ENCODE measurements around the gene ZNF668. TPM values are rescaled to one million over a fixed set of nuclear protein-coding genes. Genes with fewer than 3 reads are reported as not detected.
"Not testable (repeated sequence)": the region's sequence is repeated elsewhere in the genome, so short reads cannot be mapped to it uniquely, and the experiment has no call there.

The ZNF668 gene
- total RNA-seq, 1 experiment from 2014 or later, result 21.5 TPM

DNA sequence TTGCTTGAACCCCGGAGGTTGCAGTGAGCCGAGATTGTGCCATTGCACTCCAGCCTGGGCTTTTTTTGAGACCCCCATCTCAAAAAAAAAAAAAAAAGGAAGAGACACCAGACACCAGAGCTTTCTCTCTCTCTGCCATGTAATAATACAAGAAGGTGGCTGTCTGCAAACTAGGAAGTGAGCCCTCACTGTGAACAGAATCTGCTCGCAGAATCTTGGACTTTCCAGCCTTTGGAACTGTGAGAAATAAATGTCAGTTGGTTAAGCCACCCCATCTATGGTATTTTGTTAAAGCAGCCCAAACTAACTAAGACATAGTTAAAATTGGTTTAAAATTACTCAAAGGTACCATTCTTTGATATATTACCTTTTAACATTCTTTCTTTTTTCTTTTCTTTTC lies 53.5 kb downstream of the ZNF668 start:
- ChIA-PET CTCF (no interaction called here), POLR2A (no interaction called here)
- Histone ChIP-seq H3K36me3 (ENCODE audit: control insufficient read depth, insufficient read depth, low read length) (no peaks in the 10 kb centered on the region), H3K4me1 (ENCODE audit: control insufficient read depth, insufficient read depth, low read length) (no peaks in the 10 kb centered on the region), H3K9me3 (ENCODE audit: control insufficient read depth, insufficient read depth, low read depth, low read length) (no peaks in the 10 kb centered on the region), H3K27ac (ENCODE audit: low read length) (no peak overlapping the region), H3K27me3 (ENCODE audit: control insufficient read depth, insufficient read depth, low read length) (no peaks in the 10 kb centered on the region), H3K4me3 (ENCODE audit: low read depth in 2 of 2, low read length in 2 of 2) (no peak overlapping the region)
- in situ Hi-C loops (cut with HindIII; ENCODE audit: low pct_unique_long_range_greater_than_20kb, low sequenced_read_pairs), result no loop called here
- ATAC-seq, result no peak
- TF ChIP-seq, protein P1, sequence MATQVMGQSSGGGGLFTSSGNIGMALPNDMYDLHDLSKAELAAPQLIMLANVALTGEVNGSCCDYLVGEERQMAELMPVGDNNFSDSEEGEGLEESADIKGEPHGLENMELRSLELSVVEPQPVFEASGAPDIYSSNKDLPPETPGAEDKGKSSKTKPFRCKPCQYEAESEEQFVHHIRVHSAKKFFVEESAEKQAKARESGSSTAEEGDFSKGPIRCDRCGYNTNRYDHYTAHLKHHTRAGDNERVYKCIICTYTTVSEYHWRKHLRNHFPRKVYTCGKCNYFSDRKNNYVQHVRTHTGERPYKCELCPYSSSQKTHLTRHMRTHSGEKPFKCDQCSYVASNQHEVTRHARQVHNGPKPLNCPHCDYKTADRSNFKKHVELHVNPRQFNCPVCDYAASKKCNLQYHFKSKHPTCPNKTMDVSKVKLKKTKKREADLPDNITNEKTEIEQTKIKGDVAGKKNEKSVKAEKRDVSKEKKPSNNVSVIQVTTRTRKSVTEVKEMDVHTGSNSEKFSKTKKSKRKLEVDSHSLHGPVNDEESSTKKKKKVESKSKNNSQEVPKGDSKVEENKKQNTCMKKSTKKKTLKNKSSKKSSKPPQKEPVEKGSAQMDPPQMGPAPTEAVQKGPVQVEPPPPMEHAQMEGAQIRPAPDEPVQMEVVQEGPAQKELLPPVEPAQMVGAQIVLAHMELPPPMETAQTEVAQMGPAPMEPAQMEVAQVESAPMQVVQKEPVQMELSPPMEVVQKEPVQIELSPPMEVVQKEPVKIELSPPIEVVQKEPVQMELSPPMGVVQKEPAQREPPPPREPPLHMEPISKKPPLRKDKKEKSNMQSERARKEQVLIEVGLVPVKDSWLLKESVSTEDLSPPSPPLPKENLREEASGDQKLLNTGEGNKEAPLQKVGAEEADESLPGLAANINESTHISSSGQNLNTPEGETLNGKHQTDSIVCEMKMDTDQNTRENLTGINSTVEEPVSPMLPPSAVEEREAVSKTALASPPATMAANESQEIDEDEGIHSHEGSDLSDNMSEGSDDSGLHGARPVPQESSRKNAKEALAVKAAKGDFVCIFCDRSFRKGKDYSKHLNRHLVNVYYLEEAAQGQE (IDR thresholded peaks at IDR 0.05; ENCODE audit: insufficient read depth in 1 of 2, low read depth in 2 of 2, low read length in 1 of 2), result no peak
- TF ChIP-seq POLR2AphosphoS5 (IDR thresholded peaks at IDR 0.05; ENCODE audit: low read depth, low read length) (no peak), TCF7L2 (IDR thresholded peaks at IDR 0.05; ENCODE audit: low read depth, low read length) (no peak), SIN3A (IDR thresholded peaks at IDR 0.05; ENCODE audit: borderline replicate concordance, insufficient read depth, low read depth, low read length) (no peak)
- TF ChIP-seq, protein P2, sequence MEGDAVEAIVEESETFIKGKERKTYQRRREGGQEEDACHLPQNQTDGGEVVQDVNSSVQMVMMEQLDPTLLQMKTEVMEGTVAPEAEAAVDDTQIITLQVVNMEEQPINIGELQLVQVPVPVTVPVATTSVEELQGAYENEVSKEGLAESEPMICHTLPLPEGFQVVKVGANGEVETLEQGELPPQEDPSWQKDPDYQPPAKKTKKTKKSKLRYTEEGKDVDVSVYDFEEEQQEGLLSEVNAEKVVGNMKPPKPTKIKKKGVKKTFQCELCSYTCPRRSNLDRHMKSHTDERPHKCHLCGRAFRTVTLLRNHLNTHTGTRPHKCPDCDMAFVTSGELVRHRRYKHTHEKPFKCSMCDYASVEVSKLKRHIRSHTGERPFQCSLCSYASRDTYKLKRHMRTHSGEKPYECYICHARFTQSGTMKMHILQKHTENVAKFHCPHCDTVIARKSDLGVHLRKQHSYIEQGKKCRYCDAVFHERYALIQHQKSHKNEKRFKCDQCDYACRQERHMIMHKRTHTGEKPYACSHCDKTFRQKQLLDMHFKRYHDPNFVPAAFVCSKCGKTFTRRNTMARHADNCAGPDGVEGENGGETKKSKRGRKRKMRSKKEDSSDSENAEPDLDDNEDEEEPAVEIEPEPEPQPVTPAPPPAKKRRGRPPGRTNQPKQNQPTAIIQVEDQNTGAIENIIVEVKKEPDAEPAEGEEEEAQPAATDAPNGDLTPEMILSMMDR (IDR thresholded peaks at IDR 0.05), result no peak
- BruUV-seq (replicated peaks), result no TSS peak
- no peak for DNase-seq (ENCODE audit: low read depth, low spot score)
- intact Hi-C loops (cut with micrococcal nuclease; ENCODE audit: unreplicated experiment), result no loop called here

DNA sequence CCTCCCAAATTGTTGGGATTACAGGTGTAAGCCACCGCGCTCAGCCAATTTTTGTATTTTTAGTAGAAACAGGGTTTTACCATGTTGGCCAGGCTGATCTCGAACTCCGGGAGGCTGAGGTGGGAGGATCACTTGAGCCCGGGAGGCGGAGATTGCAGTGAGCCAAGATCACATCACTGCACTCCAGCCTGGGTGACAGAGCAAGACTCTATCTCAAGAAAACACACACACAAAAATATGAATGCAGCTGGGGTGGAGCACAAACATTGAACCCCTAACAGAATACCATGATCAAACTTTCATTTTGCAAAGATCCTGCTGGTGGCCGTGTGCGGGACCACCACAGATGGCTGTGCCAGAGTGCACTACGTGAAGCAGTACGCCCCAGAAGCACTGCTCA lies 56.3 kb downstream of the ZNF668 start:
- ATAC-seq; CTCF ChIA-PET; H3K27ac ChIP-seq (ENCODE audit: low read length); H3K9me3 ChIP-seq (ENCODE audit: control insufficient read depth, insufficient read depth, low read depth, low read length); H3K36me3 ChIP-seq (ENCODE audit: control insufficient read depth, insufficient read depth, low read length); BruUV-seq (replicated peaks); H3K4me3 ChIP-seq (ENCODE audit: low read depth in 2 of 2, low read length in 2 of 2); POLR2A ChIA-PET; H3K27me3 ChIP-seq (ENCODE audit: control insufficient read depth, insufficient read depth, low read length); intact Hi-C loops (cut with micrococcal nuclease; ENCODE audit: unreplicated experiment); in situ Hi-C loops (cut with HindIII; ENCODE audit: low pct_unique_long_range_greater_than_20kb, low sequenced_read_pairs); DNase-seq (ENCODE audit: low read depth, low spot score); H3K4me1 ChIP-seq (ENCODE audit: control insufficient read depth, insufficient read depth, low read length): not testable (repeated sequence)

DNA sequence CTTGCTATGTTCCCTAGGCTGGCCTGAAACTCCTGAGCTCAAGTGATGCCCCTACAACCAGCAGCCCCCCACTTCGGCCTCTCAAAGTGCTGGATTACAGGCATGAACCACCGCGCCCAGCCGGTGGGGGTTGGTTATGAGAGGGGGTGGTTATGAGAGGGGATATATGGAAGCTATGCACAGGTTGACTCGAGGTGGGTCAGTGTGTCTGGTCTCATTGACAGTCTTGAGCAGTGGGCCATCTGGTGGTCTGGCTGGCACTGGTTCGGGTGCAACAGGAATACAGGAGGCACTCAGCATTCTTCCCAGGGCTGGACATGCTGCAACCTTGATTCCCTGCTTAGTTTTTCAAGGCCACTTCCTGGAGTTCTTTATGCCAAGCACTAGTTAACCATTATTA lies 58.0 kb downstream of the ZNF668 start:
- Histone ChIP-seq H3K27ac (ENCODE audit: low read length) (no peak overlapping the region), H3K4me1 (ENCODE audit: control insufficient read depth, insufficient read depth, low read length) (no peaks in the 10 kb centered on the region), H3K4me3 (ENCODE audit: low read depth in 2 of 2, low read length in 2 of 2) (no peak overlapping the region), H3K9me3 (ENCODE audit: control insufficient read depth, insufficient read depth, low read depth, low read length) (no peaks in the 10 kb centered on the region), H3K27me3 (ENCODE audit: control insufficient read depth, insufficient read depth, low read length) (no peaks in the 10 kb centered on the region), H3K36me3 (ENCODE audit: control insufficient read depth, insufficient read depth, low read length) (no peaks in the 10 kb centered on the region)
- ATAC-seq (peak; percentile 57; the same call in 1 of the 2 replicates), DNase-seq (ENCODE audit: low read depth, low spot score) (no peak)
- CTCF ChIA-PET, result interaction anchor here (0.7 kb wide), 1 partner anchor 34 kb away, joined by 12 read pairs; no protein-coding TSS in a partner anchor
- POLR2A ChIA-PET, result no interaction called here
- intact Hi-C loops (cut with micrococcal nuclease; ENCODE audit: unreplicated experiment) (no loop called here), in situ Hi-C loops (cut with HindIII; ENCODE audit: low pct_unique_long_range_greater_than_20kb, low sequenced_read_pairs) (no loop called here)
- no TSS peak for BruUV-seq (replicated peaks)
- TF ChIP-seq TCF7L2 (IDR thresholded peaks at IDR 0.05; ENCODE audit: low read depth, low read length), result no peak
- TF ChIP-seq, protein P2 (IDR thresholded peaks at IDR 0.05), result no peak
- no peak for TF ChIP-seq POLR2AphosphoS5 (IDR thresholded peaks at IDR 0.05; ENCODE audit: low read depth, low read length)
- no peak for TF ChIP-seq SIN3A (IDR thresholded peaks at IDR 0.05; ENCODE audit: borderline replicate concordance, insufficient read depth, low read depth, low read length)
- TF ChIP-seq, protein P1 (IDR thresholded peaks at IDR 0.05; ENCODE audit: insufficient read depth in 1 of 2, low read depth in 2 of 2, low read length in 1 of 2), result no peak

DNA sequence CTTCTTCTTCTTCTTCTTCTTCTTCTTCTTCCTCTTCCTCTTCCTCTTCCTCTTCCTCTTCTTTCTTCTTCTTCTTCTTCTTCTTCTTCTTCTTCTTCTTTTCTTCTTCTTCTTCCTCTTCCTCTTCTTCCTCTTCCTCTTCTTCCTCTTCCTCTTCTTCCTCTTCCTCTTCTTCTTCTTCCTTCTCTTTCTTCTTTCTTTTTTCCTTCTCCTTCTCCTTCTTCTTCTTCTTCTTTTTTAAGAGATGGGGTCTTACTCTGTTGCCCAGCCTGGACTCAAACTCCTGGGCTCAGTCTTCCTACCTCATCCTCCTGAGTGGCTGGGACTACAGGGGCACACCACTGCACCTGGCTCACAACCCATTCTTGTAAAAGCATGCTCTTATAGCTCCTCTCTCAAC lies 60.7 kb downstream of the ZNF668 start:
- CTCF ChIA-PET; BruUV-seq (replicated peaks); ATAC-seq; H3K4me3 ChIP-seq (ENCODE audit: low read depth in 2 of 2, low read length in 2 of 2); H3K4me1 ChIP-seq (ENCODE audit: control insufficient read depth, insufficient read depth, low read length); DNase-seq (ENCODE audit: low read depth, low spot score); intact Hi-C loops (cut with micrococcal nuclease; ENCODE audit: unreplicated experiment); H3K27ac ChIP-seq (ENCODE audit: low read length); in situ Hi-C loops (cut with HindIII; ENCODE audit: low pct_unique_long_range_greater_than_20kb, low sequenced_read_pairs); H3K27me3 ChIP-seq (ENCODE audit: control insufficient read depth, insufficient read depth, low read length); H3K36me3 ChIP-seq (ENCODE audit: control insufficient read depth, insufficient read depth, low read length); H3K9me3 ChIP-seq (ENCODE audit: control insufficient read depth, insufficient read depth, low read depth, low read length); POLR2A ChIA-PET: not testable (repeated sequence)

All from Panc1 (cell line).